ENCODE data around the gene PDE4D. TPM values are rescaled to one million over a fixed set of nuclear protein-coding genes. Genes with fewer than 3 reads are reported as not detected.

The PDE4D gene
- total RNA-seq, 1 donor from 2014 or later = 50.0 TPM

- Mint-ChIP-seq H3K9me3 (no peaks in the 10 kb centered on the region), H3K36me3 (peaks cover 5% of the 10 kb centered on the region), H3K4me1 (ENCODE audit: unreplicated experiment) (peaks cover 44% of the 10 kb centered on the region), H3K27me3 (no peaks in the 10 kb centered on the region), H3K27ac (no peak overlapping the region), H3K4me3 (no peak overlapping the region)
- no peak for DNase-seq (ENCODE audit: extremely low spot score, unreplicated experiment)
- no peak for TF ChIP-seq CTCF (conservative IDR thresholded peaks at IDR 0.05)
These were observed 334.2 kb downstream of the PDE4D start for GRCh38 chr5:59559323-59559722.

- no peak for TF ChIP-seq CTCF (conservative IDR thresholded peaks at IDR 0.05)
- no peak for DNase-seq (ENCODE audit: extremely low spot score, unreplicated experiment)
- no peaks in the 10 kb centered on the region for H3K27me3 Mint-ChIP-seq
- no peaks in the 10 kb centered on the region for H3K9me3 Mint-ChIP-seq
- peaks cover 41% of the 10 kb centered on the region for H3K4me1 Mint-ChIP-seq (ENCODE audit: unreplicated experiment)
- no peak overlapping the region for H3K4me3 Mint-ChIP-seq
- H3K27ac Mint-ChIP-seq = no peak overlapping the region
- H3K36me3 Mint-ChIP-seq = no peaks in the 10 kb centered on the region
These were observed 335.0 kb downstream of the PDE4D start for GRCh38 chr5:59558501-59558900.

GRCh38 chr5:59557572-59557971 lies 336.0 kb downstream of the PDE4D start:
- Mint-ChIP-seq H3K27me3 (no peaks in the 10 kb centered on the region), H3K4me1 (ENCODE audit: unreplicated experiment) (peaks cover 32% of the 10 kb centered on the region), H3K4me3 (no peak overlapping the region), H3K36me3 (no peaks in the 10 kb centered on the region), H3K27ac (no peak overlapping the region), H3K9me3 (no peaks in the 10 kb centered on the region)
- DNase-seq (ENCODE audit: extremely low spot score, unreplicated experiment) = no peak
- TF ChIP-seq CTCF (conservative IDR thresholded peaks at IDR 0.05) = no peak

- Mint-ChIP-seq H3K27ac (no peak overlapping the region), H3K27me3 (no peaks in the 10 kb centered on the region), H3K4me3 (no peak overlapping the region), H3K9me3 (no peaks in the 10 kb centered on the region), H3K4me1 (ENCODE audit: unreplicated experiment) (peaks cover 25% of the 10 kb centered on the region), H3K36me3 (no peaks in the 10 kb centered on the region)
- DNase-seq (ENCODE audit: extremely low spot score, unreplicated experiment) = no peak
- no peak for TF ChIP-seq CTCF (conservative IDR thresholded peaks at IDR 0.05)
These were observed 337.9 kb downstream of the PDE4D start for GRCh38 chr5:59555596-59555995.

- Mint-ChIP-seq H3K9me3 (no peaks in the 10 kb centered on the region), H3K4me3 (no peak overlapping the region), H3K27me3 (no peaks in the 10 kb centered on the region), H3K4me1 (ENCODE audit: unreplicated experiment) (peaks cover 17% of the 10 kb centered on the region), H3K36me3 (no peaks in the 10 kb centered on the region), H3K27ac (no peak overlapping the region)
- no peak for TF ChIP-seq CTCF (conservative IDR thresholded peaks at IDR 0.05)
- DNase-seq (ENCODE audit: extremely low spot score, unreplicated experiment) = no peak
These were observed 339.0 kb downstream of the PDE4D start for GRCh38 chr5:59554501-59554900.

GRCh38 chr5:59553992-59554391 lies 339.5 kb downstream of the PDE4D start:
- Mint-ChIP-seq H3K27me3 (no peaks in the 10 kb centered on the region), H3K9me3 (no peaks in the 10 kb centered on the region), H3K36me3 (no peaks in the 10 kb centered on the region), H3K27ac (no peak overlapping the region), H3K4me1 (ENCODE audit: unreplicated experiment) (peaks cover 22% of the 10 kb centered on the region), H3K4me3 (no peak overlapping the region)
- DNase-seq (ENCODE audit: extremely low spot score, unreplicated experiment) = no peak
- no peak for TF ChIP-seq CTCF (conservative IDR thresholded peaks at IDR 0.05)

All from type B pancreatic cell (in vitro differentiated cells).